Endothelial cell of umbilical vein (primary cell): Measurements from ENCODE around the gene GUCA2B. TPM values are rescaled to one million over a fixed set of nuclear protein-coding genes. Genes with fewer than 3 reads are reported as not detected.

ENCODE experiments used
- BruUV-seq: library from RNA; stranded (reverse); fragments of 400-500 nt; replicated peaks from 2 replicates; lab custom pipeline; 2021; lab: Mats Ljungman, UMichigan
- CTCF ChIA-PET: fragments of 300-600, 350-600 bp; sonication (Branson Sonifier 250); formaldehyde crosslinking; loops from one replicate; lab custom pipeline; 2021; ENCODE audit warnings: antibody characterized with exemption, inconsistent platforms; lab: Charles Lee
- POLR2A ChIA-PET: fragments of 300-600, 350-600 bp; sonication (Branson Sonifier 250); formaldehyde crosslinking; loops from one replicate; lab custom pipeline; 2021; ENCODE audit warnings: antibody characterized with exemption, inconsistent platforms; lab: Charles Lee
- DNase-seq: peaks from one replicate; pipeline ENCODE4 v3.0.0-alpha.2; 2011; ENCODE audit warnings: low read depth, low spot score
- FAIRE-seq: peaks from 2 replicates; lab custom pipeline; 2011; peaks lifted over from hg19 to GRCh38; lab: Jason Lieb, UNC
- H2AFZ ChIP-seq: 2 replicates; pipeline ENCODE4 v1.6.0; 2012; ENCODE audit warnings: low read depth, low read length, control low read depth, inconsistent platforms
- H3K27ac ChIP-seq: 2 replicates; pipeline ENCODE4 v1.5.1; 2011; ENCODE audit warnings: low read depth, mild to moderate bottlenecking, control low read depth, low read length, moderate library complexity; ENCODE audit not compliant: insufficient read depth
- H3K27me3 ChIP-seq, 2 experiments: 2 replicates each; pipeline versions ENCODE4 v1.6.0 to v1.6.1; 2011; ENCODE audit warnings: low read length in 2 of 2, mixed read lengths in 1 of 2; ENCODE audit not compliant: control insufficient read depth in 2 of 2, insufficient read depth in 2 of 2
- H3K36me3 ChIP-seq, 2 experiments: 2 replicates in 1 of 2; 3 replicates in 1 of 2; pipeline ENCODE4 v1.5.1; 2011; ENCODE audit warnings: low read length in 2 of 2, mild to moderate bottlenecking in 1 of 2, moderate library complexity in 1 of 2; ENCODE audit not compliant: control insufficient read depth in 2 of 2, insufficient read depth in 2 of 2; ENCODE audit errors: extremely low read depth in 1 of 2
- H3K4me1 ChIP-seq: 3 replicates; pipeline ENCODE4 v1.5.1; 2011; ENCODE audit warnings: mild to moderate bottlenecking, low read length; ENCODE audit not compliant: control insufficient read depth, insufficient read depth; ENCODE audit errors: extremely low read depth
- H3K4me2 ChIP-seq: 2 replicates; pipeline ENCODE4 v1.6.1; 2011; ENCODE audit warnings: low read length, control low read depth, mixed read lengths; ENCODE audit not compliant: insufficient read depth
- H3K4me3 ChIP-seq, 3 experiments: fragments of 200-600 bp in 1 of 3; sonication (generic), shearing (Covaris generic) in 1 of 3; replicated peaks in 1 of 3; 2 replicates each; pipeline ENCODE4 v1.5.1; 2011 to 2016; ENCODE audit warnings: control low read depth in 3 of 3, low read length in 3 of 3, mild to moderate bottlenecking in 2 of 3, inconsistent platforms in 1 of 3, low read depth in 1 of 3, moderate library complexity in 1 of 3; ENCODE audit not compliant: insufficient read depth in 1 of 3
- H3K79me2 ChIP-seq: 2 replicates; pipeline ENCODE4 v1.6.0; 2012; ENCODE audit warnings: low read length, inconsistent platforms; ENCODE audit not compliant: control insufficient read depth, insufficient read depth
- H3K9ac ChIP-seq: replicated peaks from 2 replicates; pipeline ENCODE3; 2011; ENCODE audit warnings: low read length, control low read depth; ENCODE audit not compliant: insufficient read depth; ENCODE audit errors: extremely low read depth
- H3K9me1 ChIP-seq: replicated peaks from 3 replicates; pipeline ENCODE4 v1.6.0; 2011; ENCODE audit warnings: mild to moderate bottlenecking, low read length; ENCODE audit not compliant: control insufficient read depth, insufficient read depth; ENCODE audit errors: extremely low read depth
- H3K9me3 ChIP-seq: replicated peaks from 2 replicates; pipeline ENCODE4 v1.5.1; 2012; ENCODE audit warnings: low read length, inconsistent platforms; ENCODE audit not compliant: control insufficient read depth, insufficient read depth
- H4K20me1 ChIP-seq: replicated peaks from 2 replicates; pipeline ENCODE3; 2011; ENCODE audit warnings: mild to moderate bottlenecking, low read length; ENCODE audit not compliant: control insufficient read depth, insufficient read depth; ENCODE audit errors: extremely low read depth
- CTCF ChIP-seq, 2 donors: IDR thresholded peaks; 1 replicate in 1 of 2; 2 replicates in 1 of 2; pipeline ENCODE4 v1.5.1; 2011; ENCODE audit warnings: low read length in 2 of 2, mild to moderate bottlenecking in 2 of 2, moderate library complexity in 2 of 2, control low read depth in 1 of 2, inconsistent platforms in 1 of 2, low read depth in 1 of 2; ENCODE audit not compliant: insufficient read depth in 1 of 2; ENCODE audit errors: extremely low read depth in 1 of 2
- EZH2 ChIP-seq: IDR thresholded peaks from 2 replicates; pipeline ENCODE4 v1.6.1; 2012; ENCODE audit warnings: borderline replicate concordance, low read depth, mild to moderate bottlenecking, moderate library complexity, low read length, inconsistent platforms; ENCODE audit not compliant: severe bottlenecking
- FOS ChIP-seq: IDR thresholded peaks from 2 replicates; pipeline ENCODE4 v1.6.1; 2011; ENCODE audit warnings: mild to moderate bottlenecking, low read length, moderate library complexity, borderline replicate concordance; ENCODE audit not compliant: insufficient read depth
- GATA2 ChIP-seq: IDR thresholded peaks from 2 replicates; pipeline ENCODE4 v1.7.0; 2011; ENCODE audit warnings: low read depth, mild to moderate bottlenecking, moderate library complexity, mixed read lengths, low read length; ENCODE audit not compliant: insufficient read length, insufficient read depth
- JUN ChIP-seq: IDR thresholded peaks from 2 replicates; pipeline ENCODE4 v1.6.1; 2011; ENCODE audit warnings: borderline replicate concordance, low read depth; ENCODE audit not compliant: insufficient read length, insufficient read depth
- MAX ChIP-seq: IDR thresholded peaks from 2 replicates; pipeline ENCODE4 v1.6.1; 2011; ENCODE audit not compliant: insufficient read depth, insufficient read length
- MYC ChIP-seq: IDR thresholded peaks from one replicate; pipeline ENCODE4 v1.6.1; 2011; ENCODE audit warnings: mild to moderate bottlenecking, low read depth, low read length
- POLR2A ChIP-seq: IDR thresholded peaks from 2 replicates; pipeline ENCODE4 v1.6.1; 2012; ENCODE audit warnings: low read depth, mild to moderate bottlenecking, control low read depth, low read length
- POLR2AphosphoS5 ChIP-seq: IDR thresholded peaks from 2 replicates; pipeline ENCODE4 v1.6.1; 2012; ENCODE audit warnings: low read depth, mild to moderate bottlenecking, control low read depth, low read length, moderate library complexity; ENCODE audit not compliant: insufficient read depth
- dilution Hi-C: fragments of 300-500 bp; cut with MboI; formaldehyde crosslinking; loops from one replicate; pipeline ENCODE4 v1.15.0; 2019; ENCODE audit warnings: low sequenced_read_pairs; ENCODE audit not compliant: extremely low pct_ligation_motif_present
- intact Hi-C: fragments of 100-400 bp; cut with micrococcal nuclease; formaldehyde crosslinking; loops from one replicate; pipeline ENCODE4 v1.10.0; 2022
- polyA plus RNA-seq, 4 experiments: library from polyadenylated mRNA; depleted of rRNA in 3 of 4; stranded (reverse) in 3 of 4; unstranded in 1 of 4; fragments of >200 nt; gene quantifications; 2 replicates each; pipeline versions ENCODE4 v1.2.1 to v1.2.3, GENCODE V29; 2011 to 2012; ENCODE audit warnings: missing spikeins in 1 of 4
- total RNA-seq: library from RNA; stranded (reverse); gene quantifications from 2 replicates; pipeline ENCODE4 v1.2.3, GENCODE V29; 2021

The GUCA2B gene
- total and polyA plus RNA-seq, 2 donors (not counting 3 experiments of a cell fraction or from before 2014, with no cell fraction given) = not detected

DNA sequence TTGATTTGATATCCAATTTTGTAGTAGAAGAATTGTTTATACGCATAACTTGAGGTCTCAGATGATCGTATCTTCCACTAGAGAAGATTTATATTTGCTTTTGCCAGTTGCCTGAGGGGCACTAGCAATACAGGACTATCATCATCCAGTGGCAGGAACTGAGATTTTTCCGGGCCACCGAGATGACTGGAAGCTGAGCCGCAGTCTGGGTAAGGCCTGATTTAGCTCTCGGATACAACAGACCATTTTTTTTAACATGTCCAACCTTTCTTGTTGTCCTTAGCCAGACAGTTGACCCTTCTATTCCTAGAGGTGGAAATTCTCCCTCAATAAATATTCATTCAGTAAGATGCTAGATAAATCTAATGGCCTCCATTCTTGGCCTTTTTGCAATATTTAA is 25.4 kb upstream of the GUCA2B start:
- Histone ChIP-seq H3K9me1 (no peaks in the 10 kb centered on the region), H3K27ac (no peak overlapping the region), H2AFZ (no peak overlapping the region), H3K4me2 (no peak overlapping the region), H4K20me1 (no peaks in the 10 kb centered on the region), H3K79me2 (no peaks in the 10 kb centered on the region), H3K27me3 (peaks cover 6 to 14% of the 10 kb centered on the region in 2 experiments), H3K4me1 (no peaks in the 10 kb centered on the region), H3K36me3 (no peaks in the 10 kb centered on the region), H3K4me3 (no peak overlapping the region), H3K9ac (no peak overlapping the region), H3K9me3 (no peaks in the 10 kb centered on the region)
- intact Hi-C loops (no loop called here), dilution Hi-C loops (no loop called here)
- FAIRE-seq (no peak), DNase-seq (no peak)
- no TSS peak for BruUV-seq
- TF ChIP-seq POLR2A (no peak), GATA2 (no peak), CTCF (IDR thresholded peaks at IDR 0.05; ENCODE audit: extremely low read depth in 1 of 2, insufficient read depth in 1 of 2, low read depth in 1 of 2, low read length in 2 of 2) (no peak), FOS (no peak), MAX (no peak), POLR2AphosphoS5 (no peak), EZH2 (no peak), JUN (no peak), MYC (no peak)
- ChIA-PET POLR2A (no interaction called here), CTCF (no interaction called here)
